ENCODE measurements around the gene GPR3. TPM values are rescaled to one million over a fixed set of nuclear protein-coding genes. Genes with fewer than 3 reads are reported as not detected.
A peak's percentile ranks its signal among the peaks of the same experiment; 100 is the strongest.

Gene GPR3
- polyA plus RNA-seq, 2 of the 4 experiments (the other 2 are of a cell fraction), result 0.76 to 1.7 TPM

- no peak overlapping the region for H3K27ac ChIP-seq
- ATAC-seq (peak; percentile 71 to 79; a peak in 4 of 6 replicates), FAIRE-seq (no peak), DNase-seq (ENCODE audit: low read depth in 1 of 2, low spot score in 1 of 2) (no peak)
- no peak overlapping the region for H3K4me2 ChIP-seq
- 81% methylated on average over 5 of the region's 11 CpGs for WGBS (ENCODE audit: missing lambda C conversion rate)
- no peak overlapping the region for H3K4me3 ChIP-seq
- H3K4me1 ChIP-seq, result no peaks in the 10 kb centered on the region; the same call in 2 of the 3 replicates
- TF ChIP-seq ZFP36 (IDR thresholded peaks at IDR 0.05; ENCODE audit: borderline replicate concordance, partially characterized antibody) (peak; percentile 14), FOXS1 (CRISPR knock-in tag; IDR thresholded peaks at IDR 0.05) (no peak)
- ChIA-PET CTCF (interaction anchor here (0.9 to 10.3 kb wide), 6 partner anchors 8 to 76 kb away, joined by 3 to 130 read pairs (median 6); no protein-coding TSS in a partner anchor), POLR2A (no interaction called here)
- H3K9me3 ChIP-seq, result no peaks in the 10 kb centered on the region
Measured at GRCh38 chr1:27372808-27373690, 19.4 kb upstream of the GPR3 start.

DNA sequence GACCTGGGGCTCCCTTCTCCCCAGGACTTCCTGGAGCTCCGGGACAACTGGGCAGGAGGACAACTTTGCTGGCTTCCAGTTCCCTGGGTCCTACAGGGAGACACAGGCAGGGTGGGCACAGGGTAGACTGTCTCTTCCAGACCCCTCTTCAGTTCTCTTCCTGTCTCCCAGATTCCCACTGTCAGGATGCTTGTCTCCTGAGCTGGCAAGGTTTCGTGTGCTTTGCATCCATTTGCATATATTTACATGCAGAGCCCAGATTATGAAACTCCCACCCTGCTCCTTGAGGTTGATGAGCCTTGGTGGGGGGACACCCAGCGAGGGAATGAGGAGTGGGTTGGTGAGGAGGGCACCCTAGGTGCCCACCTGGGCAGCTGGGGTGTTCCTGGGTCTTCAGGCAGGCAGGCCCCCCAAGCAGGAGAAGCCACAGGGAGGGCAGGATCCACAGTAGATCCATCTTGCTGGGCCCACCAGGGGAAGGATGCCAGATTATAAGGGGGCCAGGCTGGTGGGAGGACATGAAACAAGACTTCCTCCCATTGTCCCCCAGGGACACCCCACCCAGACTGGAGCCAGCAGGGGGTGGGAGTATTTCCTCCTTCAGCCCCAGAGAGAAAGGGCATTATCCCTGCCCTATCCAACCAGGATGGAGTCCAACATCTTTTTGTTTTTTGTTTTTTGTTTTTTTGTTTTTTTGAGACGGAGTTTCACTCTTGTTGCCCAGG is 17.9 kb upstream of the GPR3 start, which contains the start of gene FCN3:
Gene FCN3 (minus strand): TSS at position 463 of the 725 bp plus-strand sequence. CDS start 6 bp downstream, at position 457.
- no peak for DNase-seq (ENCODE audit: low read depth in 1 of 2, low spot score in 1 of 2)
- FAIRE-seq, result no peak
- CTCF ChIA-PET, result interaction anchor here (0.6 to 2.3 kb wide), 4 partner anchors 9 to 267 kb away, joined by 3 to 6 read pairs (median 3); partner anchors contain the start of gene CD164L2
- no peak for TF ChIP-seq TFCP2L1 (CRISPR knock-in tag; IDR thresholded peaks at IDR 0.05)
- WGBS (ENCODE audit: missing lambda C conversion rate), result 38% methylated on average over 4 of the region's 4 CpGs
- no peak within 1 kb of the TSS for H3K4me3 ChIP-seq
- no peaks in the 10 kb centered on the region for H3K9me3 ChIP-seq
- POLR2A ChIA-PET, result no interaction called here
- no peaks in the 10 kb centered on the region for H3K4me1 ChIP-seq
- no peak within 1 kb of the TSS for H3K4me2 ChIP-seq
- ATAC-seq, result no peak
- H3K27ac ChIP-seq, result no peak within 1 kb of the TSS

- H3K4me1 ChIP-seq, result no peaks in the 10 kb centered on the region
- H3K9me3 ChIP-seq, result no peaks in the 10 kb centered on the region
- ChIA-PET CTCF (interaction anchor here (0.6 to 1.7 kb wide), 9 partner anchors 9 to 942 kb away, joined by 3 to 10 read pairs (median 3); partner anchors contain the start of gene MAP3K6), POLR2A (interaction anchor here (0.6 kb wide), 2 partner anchors 12 to 285 kb away, joined by 3 to 6 read pairs; no protein-coding TSS in a partner anchor)
- FAIRE-seq (no peak), ATAC-seq (no peak), DNase-seq (ENCODE audit: low read depth in 1 of 2, low spot score in 1 of 2) (no peak)
- no peak for TF ChIP-seq EHMT2 (IDR thresholded peaks at IDR 0.05; ENCODE audit: low read depth)
- no peak for TF ChIP-seq BCL3 (IDR thresholded peaks at IDR 0.05)
- TF ChIP-seq ZFP36 (IDR thresholded peaks at IDR 0.05; ENCODE audit: borderline replicate concordance, partially characterized antibody), result no peak
- TF ChIP-seq, protein P1, sequence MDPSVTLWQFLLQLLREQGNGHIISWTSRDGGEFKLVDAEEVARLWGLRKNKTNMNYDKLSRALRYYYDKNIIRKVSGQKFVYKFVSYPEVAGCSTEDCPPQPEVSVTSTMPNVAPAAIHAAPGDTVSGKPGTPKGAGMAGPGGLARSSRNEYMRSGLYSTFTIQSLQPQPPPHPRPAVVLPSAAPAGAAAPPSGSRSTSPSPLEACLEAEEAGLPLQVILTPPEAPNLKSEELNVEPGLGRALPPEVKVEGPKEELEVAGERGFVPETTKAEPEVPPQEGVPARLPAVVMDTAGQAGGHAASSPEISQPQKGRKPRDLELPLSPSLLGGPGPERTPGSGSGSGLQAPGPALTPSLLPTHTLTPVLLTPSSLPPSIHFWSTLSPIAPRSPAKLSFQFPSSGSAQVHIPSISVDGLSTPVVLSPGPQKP (IDR thresholded peaks at IDR 0.05; ENCODE audit: low read depth, low read length), result no peak
- no peak for TF ChIP-seq NFE2L2 (conservative IDR thresholded peaks at IDR 0.05; ENCODE audit: low read length)
- TF ChIP-seq RNF2 (IDR thresholded peaks at IDR 0.05; ENCODE audit: borderline replicate concordance, low read depth), result no peak
- TF ChIP-seq, protein P2, sequence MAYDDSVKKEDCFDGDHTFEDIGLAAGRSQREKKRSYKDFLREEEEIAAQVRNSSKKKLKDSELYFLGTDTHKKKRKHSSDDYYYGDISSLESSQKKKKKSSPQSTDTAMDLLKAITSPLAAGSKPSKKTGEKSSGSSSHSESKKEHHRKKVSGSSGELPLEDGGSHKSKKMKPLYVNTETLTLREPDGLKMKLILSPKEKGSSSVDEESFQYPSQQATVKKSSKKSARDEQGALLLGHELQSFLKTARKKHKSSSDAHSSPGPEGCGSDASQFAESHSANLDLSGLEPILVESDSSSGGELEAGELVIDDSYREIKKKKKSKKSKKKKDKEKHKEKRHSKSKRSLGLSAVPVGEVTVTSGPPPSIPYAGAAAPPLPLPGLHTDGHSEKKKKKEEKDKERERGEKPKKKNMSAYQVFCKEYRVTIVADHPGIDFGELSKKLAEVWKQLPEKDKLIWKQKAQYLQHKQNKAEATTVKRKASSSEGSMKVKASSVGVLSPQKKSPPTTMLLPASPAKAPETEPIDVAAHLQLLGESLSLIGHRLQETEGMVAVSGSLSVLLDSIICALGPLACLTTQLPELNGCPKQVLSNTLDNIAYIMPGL (CRISPR knock-in tag; IDR thresholded peaks at IDR 0.05; ENCODE audit: borderline replicate concordance), result no peak
- no peak for TF ChIP-seq HOXA7 (CRISPR knock-in tag; IDR thresholded peaks at IDR 0.05)
- no peak for TF ChIP-seq FOSB (CRISPR knock-in tag; IDR thresholded peaks at IDR 0.05)
- no peak for TF ChIP-seq KDM1A (IDR thresholded peaks at IDR 0.05; ENCODE audit: low read depth)
- TF ChIP-seq, protein P3, sequence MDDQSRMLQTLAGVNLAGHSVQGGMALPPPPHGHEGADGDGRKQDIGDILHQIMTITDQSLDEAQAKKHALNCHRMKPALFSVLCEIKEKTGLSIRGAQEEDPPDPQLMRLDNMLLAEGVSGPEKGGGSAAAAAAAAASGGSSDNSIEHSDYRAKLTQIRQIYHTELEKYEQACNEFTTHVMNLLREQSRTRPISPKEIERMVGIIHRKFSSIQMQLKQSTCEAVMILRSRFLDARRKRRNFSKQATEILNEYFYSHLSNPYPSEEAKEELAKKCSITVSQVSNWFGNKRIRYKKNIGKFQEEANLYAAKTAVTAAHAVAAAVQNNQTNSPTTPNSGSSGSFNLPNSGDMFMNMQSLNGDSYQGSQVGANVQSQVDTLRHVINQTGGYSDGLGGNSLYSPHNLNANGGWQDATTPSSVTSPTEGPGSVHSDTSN (IDR thresholded peaks at IDR 0.05), result no peak
- TF ChIP-seq FOXS1 (CRISPR knock-in tag; IDR thresholded peaks at IDR 0.05), result no peak
- TF ChIP-seq EP300 (IDR thresholded peaks at IDR 0.05), result no peak
- TF ChIP-seq HEYL (CRISPR knock-in tag; IDR thresholded peaks at IDR 0.05), result no peak
- H3K27ac ChIP-seq, result no peak overlapping the region
- H3K4me3 ChIP-seq, result no peak overlapping the region
- H3K4me2 ChIP-seq, result no peak overlapping the region
- WGBS (ENCODE audit: missing lambda C conversion rate), result 87% methylated on average over 12 of the region's 12 CpGs
Measured at GRCh38 chr1:27377760-27378495, 14.5 kb upstream of the GPR3 start.

All from A549 (cell line).